Measurements from ENCODE around the gene P2RX6. TPM values are rescaled to one million over a fixed set of nuclear protein-coding genes. Genes with fewer than 3 reads are reported as not detected.

Gene P2RX6
- total and polyA plus RNA-seq, 5 donors, result 1.7 to 6.7 (median 4.1) TPM

DNA sequence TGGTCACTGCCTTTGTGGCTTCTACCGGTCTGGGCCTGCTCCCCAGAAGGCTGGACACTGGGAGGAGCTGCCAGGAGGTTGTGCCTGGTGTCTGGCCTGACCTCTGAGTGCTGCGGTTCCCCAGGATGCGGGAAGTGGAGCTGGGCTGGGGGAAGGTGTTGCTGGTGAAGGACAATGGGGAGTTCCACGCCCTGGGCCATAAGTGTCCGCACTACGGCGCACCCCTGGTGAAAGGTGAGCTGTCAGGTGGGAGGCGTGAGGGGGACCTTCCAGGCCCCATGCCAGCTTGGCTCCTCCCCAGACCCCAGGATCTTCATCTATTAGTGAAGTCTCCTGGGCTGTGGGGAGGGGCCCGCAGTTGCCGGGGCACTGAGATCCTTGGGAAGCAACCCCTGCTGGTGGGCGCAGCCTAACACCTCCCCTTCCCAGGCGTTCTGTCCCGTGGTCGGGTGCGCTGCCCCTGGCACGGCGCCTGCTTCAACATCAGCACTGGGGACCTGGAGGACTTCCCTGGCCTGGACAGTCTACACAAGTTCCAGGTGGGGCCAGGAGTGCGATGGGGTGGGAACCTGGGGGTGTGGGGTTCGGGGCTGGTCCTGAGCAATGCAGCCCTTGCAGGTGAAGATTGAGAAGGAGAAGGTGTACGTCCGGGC, 41.2 kb upstream of the P2RX6 start:
- peak; percentile 12 to 51 (median 40) for DNase-seq
- H3K27me3 ChIP-seq (ENCODE audit: control insufficient read depth, insufficient read depth), result no peaks in the 10 kb centered on the region
- no peaks in the 10 kb centered on the region for H3K9me3 ChIP-seq (ENCODE audit: control insufficient read depth, low read length)
- H3K4me3 ChIP-seq (ENCODE audit: low read length), result no peak overlapping the region
- no peak for ATAC-seq
- no peaks in the 10 kb centered on the region for H3K4me1 ChIP-seq (ENCODE audit: control insufficient read depth, insufficient read depth, low read length)
- intact Hi-C loops (cut with DNase I), result no loop called here
- H3K27ac ChIP-seq (ENCODE audit: low read length), result no peak overlapping the region
- WGBS, result 56% methylated on average over 21 of the region's 21 CpGs

DNA sequence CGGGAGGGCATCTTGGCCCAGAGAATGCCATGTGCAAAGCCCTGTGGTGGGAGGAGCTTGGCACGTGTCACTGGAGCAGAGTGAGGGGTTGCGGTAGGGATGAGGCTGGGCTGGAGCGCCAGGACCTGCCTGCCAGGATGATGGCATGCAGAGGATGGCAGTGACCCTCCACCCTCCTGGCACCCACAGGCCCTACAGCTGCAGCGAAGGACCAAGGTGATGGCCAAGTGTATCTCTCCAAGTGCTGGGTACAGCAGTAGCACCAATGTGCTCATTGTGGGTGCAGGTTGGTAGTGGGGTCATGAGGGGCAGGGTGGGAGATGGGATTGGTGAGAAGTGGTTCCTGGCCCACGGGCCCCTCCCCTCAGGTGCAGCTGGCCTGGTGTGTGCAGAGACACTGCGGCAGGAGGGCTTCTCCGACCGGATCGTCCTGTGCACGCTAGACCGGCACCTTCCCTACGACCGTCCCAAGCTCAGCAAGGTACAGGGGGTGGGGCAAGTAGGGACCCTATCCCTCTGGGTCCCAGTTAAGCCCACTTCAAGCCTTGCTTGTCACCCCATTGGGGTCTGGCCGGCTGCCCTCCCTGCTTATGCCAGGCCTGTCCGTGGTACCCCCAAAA, 40.5 kb upstream of the P2RX6 start:
- ATAC-seq, result no peak
- peak; percentile 10 to 49 (median 37) for DNase-seq
- Histone ChIP-seq H3K9me3 (ENCODE audit: control insufficient read depth, low read length) (no peaks in the 10 kb centered on the region), H3K27ac (ENCODE audit: low read length) (no peak overlapping the region), H3K27me3 (ENCODE audit: control insufficient read depth, insufficient read depth) (no peaks in the 10 kb centered on the region), H3K4me1 (ENCODE audit: control insufficient read depth, insufficient read depth, low read length) (no peaks in the 10 kb centered on the region), H3K4me3 (ENCODE audit: low read length) (no peak overlapping the region)
- intact Hi-C loops (cut with DNase I), result no loop called here
- WGBS, result 78% methylated on average over 16 of the region's 16 CpGs

DNA sequence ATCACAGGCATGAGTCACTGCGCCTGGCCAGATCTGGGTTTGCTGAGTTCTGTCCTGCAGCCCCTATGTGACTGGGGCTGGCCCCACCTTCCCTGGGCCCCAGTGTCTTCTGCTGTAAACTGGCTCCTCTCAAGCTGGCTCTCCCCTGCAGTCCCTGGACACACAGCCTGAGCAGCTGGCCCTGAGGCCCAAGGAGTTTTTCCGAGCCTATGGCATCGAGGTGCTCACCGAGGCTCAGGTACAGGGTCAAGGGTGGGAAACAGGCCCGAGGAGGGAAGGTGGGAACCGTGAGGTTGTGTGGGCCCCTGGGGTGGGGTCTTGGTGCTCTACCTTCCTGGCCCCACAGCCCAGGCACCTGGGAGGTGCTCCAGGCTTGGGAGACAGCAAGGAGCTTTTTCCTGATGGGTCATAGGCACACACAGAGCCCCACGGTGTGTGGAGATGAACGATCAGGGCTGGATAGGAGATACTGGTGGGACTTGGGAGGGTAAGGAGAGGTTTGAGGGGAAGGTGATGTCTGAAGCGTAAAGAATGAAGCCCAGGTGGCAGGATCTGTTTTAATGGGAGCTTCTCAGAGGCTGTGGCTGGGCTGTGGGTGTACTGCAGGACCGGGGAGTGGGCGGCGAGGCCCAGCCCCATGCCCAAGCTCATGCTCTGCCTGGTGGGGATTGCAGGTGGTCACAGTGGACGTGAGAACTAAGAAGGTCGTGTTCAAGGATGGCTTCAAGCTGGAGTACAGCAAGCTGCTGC, 39.2 kb upstream of the P2RX6 start:
- WGBS, result 77% methylated on average over 14 of the region's 14 CpGs
- no peak for ATAC-seq
- H3K27ac ChIP-seq (ENCODE audit: low read length), result no peak overlapping the region
- no peak overlapping the region for H3K4me3 ChIP-seq (ENCODE audit: low read length)
- peak in 1 of 3 donors; percentile 28 for DNase-seq
- no peaks in the 10 kb centered on the region for H3K27me3 ChIP-seq (ENCODE audit: control insufficient read depth, insufficient read depth)
- intact Hi-C loops (cut with DNase I), result no loop called here
- H3K9me3 ChIP-seq (ENCODE audit: control insufficient read depth, low read length), result no peaks in the 10 kb centered on the region
- peaks cover 3% of the 10 kb centered on the region for H3K4me1 ChIP-seq (ENCODE audit: control insufficient read depth, insufficient read depth, low read length)

DNA sequence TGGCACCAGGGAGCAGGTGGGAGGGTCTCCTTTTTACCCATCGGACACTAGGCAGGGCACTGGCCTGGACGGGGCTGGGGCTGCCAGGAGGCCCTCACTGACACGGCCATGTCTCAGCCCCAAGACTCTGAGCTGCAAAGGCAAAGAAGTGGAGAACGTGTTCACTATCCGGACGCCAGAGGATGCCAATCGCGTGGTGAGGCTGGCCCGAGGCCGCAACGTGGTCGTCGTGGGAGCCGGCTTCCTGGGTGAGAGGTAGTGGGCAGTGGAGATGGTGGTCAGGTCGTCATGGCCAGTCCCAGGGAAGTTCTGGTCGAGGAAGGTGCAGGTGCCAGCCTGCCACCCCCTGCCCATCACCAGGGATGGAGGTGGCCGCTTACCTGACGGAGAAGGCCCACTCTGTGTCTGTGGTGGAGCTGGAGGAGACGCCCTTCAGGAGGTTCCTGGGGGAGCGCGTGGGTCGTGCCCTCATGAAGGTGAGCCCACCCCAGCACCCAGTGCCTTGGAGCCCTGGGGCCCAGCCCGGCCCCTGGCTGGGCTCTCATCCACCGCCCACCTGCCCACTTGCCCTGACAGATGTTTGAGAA, 38.6 kb upstream of the P2RX6 start:
- Histone ChIP-seq H3K27ac (ENCODE audit: low read length) (no peak overlapping the region), H3K4me1 (ENCODE audit: control insufficient read depth, insufficient read depth, low read length) (peaks cover 3% of the 10 kb centered on the region), H3K27me3 (ENCODE audit: control insufficient read depth, insufficient read depth) (no peaks in the 10 kb centered on the region), H3K4me3 (ENCODE audit: low read length) (no peak overlapping the region), H3K9me3 (ENCODE audit: control insufficient read depth, low read length) (no peaks in the 10 kb centered on the region)
- peak in 1 of 3 donors; percentile 45 for DNase-seq
- 82% methylated on average over 24 of the region's 24 CpGs for WGBS
- ATAC-seq, result no peak
- intact Hi-C loops (cut with DNase I), result no loop called here

GRCh38 chr22:20977019-20977418, 37.9 kb upstream of the P2RX6 start:
- intact Hi-C loops (cut with DNase I), result no loop called here
- no peak overlapping the region for H3K4me3 ChIP-seq (ENCODE audit: low read length)
- DNase-seq (no peak), ATAC-seq (no peak)
- no peaks in the 10 kb centered on the region for H3K27me3 ChIP-seq (ENCODE audit: control insufficient read depth, insufficient read depth)
- no peak overlapping the region for H3K27ac ChIP-seq (ENCODE audit: low read length)
- H3K9me3 ChIP-seq (ENCODE audit: control insufficient read depth, low read length), result no peaks in the 10 kb centered on the region
- H3K4me1 ChIP-seq (ENCODE audit: control insufficient read depth, insufficient read depth, low read length), result peaks cover 3% of the 10 kb centered on the region
- WGBS, result 79% methylated on average over 11 of the region's 11 CpGs

- ATAC-seq, result no peak
- H3K27ac ChIP-seq (ENCODE audit: low read length), result no peak overlapping the region
- DNase-seq, result no peak
- no peak overlapping the region for H3K4me3 ChIP-seq (ENCODE audit: low read length)
- H3K9me3 ChIP-seq (ENCODE audit: control insufficient read depth, low read length), result no peaks in the 10 kb centered on the region
- peaks cover 3% of the 10 kb centered on the region for H3K4me1 ChIP-seq (ENCODE audit: control insufficient read depth, insufficient read depth, low read length)
- intact Hi-C loops (cut with DNase I), result no loop called here
- no peaks in the 10 kb centered on the region for H3K27me3 ChIP-seq (ENCODE audit: control insufficient read depth, insufficient read depth)
- 85% methylated on average over 17 of the region's 17 CpGs for WGBS
Observed at GRCh38 chr22:20977516-20978170, 37.3 kb upstream of the P2RX6 start.

DNA sequence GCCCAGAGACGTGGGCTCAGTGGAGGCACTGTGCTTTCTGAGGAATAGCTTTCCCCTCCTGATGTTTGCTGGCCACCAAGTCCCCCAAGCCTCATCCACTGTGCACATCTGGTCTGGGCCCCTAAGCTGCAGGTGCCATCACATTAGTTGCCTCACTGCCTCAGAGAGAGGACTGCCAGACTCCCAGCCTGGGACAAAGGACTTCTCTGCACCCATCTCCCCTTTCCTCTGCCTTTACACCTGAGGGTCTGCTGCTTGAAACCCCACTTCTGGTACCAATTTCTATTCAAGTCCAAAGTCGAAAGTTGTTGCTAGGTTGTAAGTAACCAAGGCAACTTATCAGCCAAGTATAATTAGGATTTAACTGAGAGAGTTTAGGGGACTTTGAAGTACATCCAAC, 36.5 kb upstream of the P2RX6 start:
- no peak for ATAC-seq
- no peak for DNase-seq
- 88% methylated on average over 2 of the region's 2 CpGs for WGBS
- H3K27ac ChIP-seq (ENCODE audit: low read length), result no peak overlapping the region
- intact Hi-C loops (cut with DNase I), result no loop called here
- no peak overlapping the region for H3K4me3 ChIP-seq (ENCODE audit: low read length)
- H3K4me1 ChIP-seq (ENCODE audit: control insufficient read depth, insufficient read depth, low read length), result peaks cover 5% of the 10 kb centered on the region
- no peaks in the 10 kb centered on the region for H3K9me3 ChIP-seq (ENCODE audit: control insufficient read depth, low read length)
- H3K27me3 ChIP-seq (ENCODE audit: control insufficient read depth, insufficient read depth), result no peaks in the 10 kb centered on the region

- Histone ChIP-seq H3K27me3 (ENCODE audit: control insufficient read depth, insufficient read depth) (no peaks in the 10 kb centered on the region), H3K27ac (ENCODE audit: low read length) (no peak overlapping the region), H3K4me3 (ENCODE audit: low read length) (no peak overlapping the region), H3K9me3 (ENCODE audit: control insufficient read depth, low read length) (no peaks in the 10 kb centered on the region), H3K4me1 (ENCODE audit: control insufficient read depth, insufficient read depth, low read length) (peaks cover 5% of the 10 kb centered on the region)
- 10% methylated on average over 39 of the region's 39 CpGs for WGBS
- intact Hi-C loops (cut with DNase I), result no loop called here
- peak; percentile 83 to 88 (median 87) for DNase-seq
- ATAC-seq, result peak; percentile 56 to 75
Observed at GRCh38 chr22:20979243-20979809, 35.6 kb upstream of the P2RX6 start.

DNA sequence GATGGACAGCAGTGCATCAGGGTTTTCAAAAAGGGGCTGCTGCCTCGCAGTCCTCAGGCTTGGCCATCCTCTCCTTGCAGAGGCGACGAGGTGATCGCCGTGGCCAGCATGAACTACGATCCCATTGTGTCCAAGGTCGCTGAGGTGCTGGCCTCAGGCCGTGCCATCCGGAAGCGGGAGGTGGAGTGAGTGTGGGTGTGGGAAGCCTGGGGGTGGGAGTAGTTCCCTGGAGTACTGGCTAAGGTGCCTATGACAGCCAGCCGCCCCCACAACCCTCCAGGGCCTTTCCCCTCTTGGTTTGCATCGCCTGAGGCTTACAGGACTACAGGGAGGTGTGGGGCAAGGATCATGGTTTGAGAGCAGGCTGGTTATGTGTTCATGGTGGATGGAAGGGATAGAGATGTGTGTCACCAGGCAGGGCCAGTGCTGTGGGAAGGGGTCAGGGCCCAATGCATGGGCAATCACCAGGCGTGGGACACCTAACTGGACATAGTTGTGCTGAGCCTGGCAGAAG, 35.0 kb upstream of the P2RX6 start:
- no peaks in the 10 kb centered on the region for H3K27me3 ChIP-seq (ENCODE audit: control insufficient read depth, insufficient read depth)
- H3K27ac ChIP-seq (ENCODE audit: low read length), result no peak overlapping the region
- WGBS, result 40% methylated on average over 13 of the region's 13 CpGs
- no peak overlapping the region for H3K4me3 ChIP-seq (ENCODE audit: low read length)
- no peaks in the 10 kb centered on the region for H3K9me3 ChIP-seq (ENCODE audit: control insufficient read depth, low read length)
- ATAC-seq, result no peak
- H3K4me1 ChIP-seq (ENCODE audit: control insufficient read depth, insufficient read depth, low read length), result peaks cover 5% of the 10 kb centered on the region
- peak in 1 of 3 donors; percentile 55 for DNase-seq
- intact Hi-C loops (cut with DNase I), result loop anchor here in 2 of 4 donors (5.0 to 10.0 kb wide), 2 partner anchors 63 to 115 kb away; partner anchors contain the start of gene CRKL (in 1 of the 2)

- no peak for ATAC-seq
- no peak for DNase-seq
- H3K9me3 ChIP-seq (ENCODE audit: control insufficient read depth, low read length), result no peaks in the 10 kb centered on the region
- WGBS, result 88% methylated on average over 4 of the region's 4 CpGs
- H3K4me3 ChIP-seq (ENCODE audit: low read length), result no peak overlapping the region
- H3K27ac ChIP-seq (ENCODE audit: low read length), result no peak overlapping the region
- peaks cover 5% of the 10 kb centered on the region for H3K4me1 ChIP-seq (ENCODE audit: control insufficient read depth, insufficient read depth, low read length)
- H3K27me3 ChIP-seq (ENCODE audit: control insufficient read depth, insufficient read depth), result no peaks in the 10 kb centered on the region
- intact Hi-C loops (cut with DNase I), result loop anchor here in 2 of 4 donors (5.0 to 10.0 kb wide), 2 partner anchors 63 to 116 kb away; partner anchors contain the start of gene CRKL (in 1 of the 2)
Observed at GRCh38 chr22:20980523-20980922, 34.4 kb upstream of the P2RX6 start.

All from right cardiac atrium (tissue), 5 donors.